ENCODE results near the gene FCN3.
A peak's percentile ranks its signal among the peaks of the same experiment; 100 is the strongest.
"Not testable (repeated sequence)": the region's sequence is repeated elsewhere in the genome, so short reads cannot be mapped to it uniquely, and the experiment has no call there.

FCN3 gene

GRCh38 chr1:27392778-27393635 lies 18.4 kb upstream of the FCN3 start:
- DNase-seq (ENCODE audit: low spot score in 2 of 2), result no peak
- H3K4me3 Mint-ChIP-seq, result peak overlapping the region; percentile 93
- peaks cover 35% of the 10 kb centered on the region for H3K36me3 Mint-ChIP-seq
- peak overlapping the region; percentile 91 for H3K27ac Mint-ChIP-seq
- no peak for ATAC-seq
- H3K9me3 Mint-ChIP-seq, result no peaks in the 10 kb centered on the region
- H3K4me1 Mint-ChIP-seq, result peaks cover 29% of the 10 kb centered on the region

GRCh38 chr1:27392096-27392777 lies 17.6 kb upstream of the FCN3 start, which contains the start of gene GPR3:
TSS of gene GPR3 (plus strand) at chr1:27392622. CDS start at chr1:27393799, 1,177 bp downstream.
- Mint-ChIP-seq H3K4me3 (peak within 1 kb of the TSS; percentile 93), H3K4me1 (peaks cover 29% of the 10 kb centered on the region), H3K27ac (peak within 1 kb of the TSS; percentile 91), H3K36me3 (peaks cover 28% of the 10 kb centered on the region), H3K9me3 (no peaks in the 10 kb centered on the region)
- peak; percentile 92 to 95 for DNase-seq (ENCODE audit: low spot score in 2 of 2)
- peak; percentile 94 for ATAC-seq

- DNase-seq (ENCODE audit: low spot score in 2 of 2), result no peak
- no peak for ATAC-seq
- Mint-ChIP-seq H3K27ac (peak overlapping the region; percentile 91), H3K4me1 (peaks cover 29% of the 10 kb centered on the region), H3K4me3 (peak overlapping the region; percentile 93), H3K9me3 (no peaks in the 10 kb centered on the region), H3K36me3 (peaks cover 22% of the 10 kb centered on the region)
Observed at GRCh38 chr1:27391511-27392095, 17.0 kb upstream of the FCN3 start.

- peaks cover 9% of the 10 kb centered on the region for H3K36me3 Mint-ChIP-seq
- peaks cover 22% of the 10 kb centered on the region for H3K4me1 Mint-ChIP-seq
- ATAC-seq (no peak), DNase-seq (ENCODE audit: low spot score in 2 of 2) (peak; percentile 66 to 86)
- H3K4me3 Mint-ChIP-seq, result no peak overlapping the region
- H3K27ac Mint-ChIP-seq, result no peak overlapping the region
- no peaks in the 10 kb centered on the region for H3K9me3 Mint-ChIP-seq
Observed at GRCh38 chr1:27388337-27389005, 13.8 kb upstream of the FCN3 start.

GRCh38 chr1:27384797-27385196 lies 10.2 kb upstream of the FCN3 start:
- not testable (repeated sequence) for H3K36me3 Mint-ChIP-seq; ATAC-seq; H3K4me1 Mint-ChIP-seq; H3K4me3 Mint-ChIP-seq; DNase-seq (ENCODE audit: low spot score in 2 of 2); H3K9me3 Mint-ChIP-seq; H3K27ac Mint-ChIP-seq

- Mint-ChIP-seq H3K4me3 (no peak overlapping the region), H3K9me3 (no peaks in the 10 kb centered on the region), H3K4me1 (peaks cover 4% of the 10 kb centered on the region), H3K27ac (no peak overlapping the region), H3K36me3 (no peaks in the 10 kb centered on the region)
- DNase-seq (ENCODE audit: low spot score in 2 of 2) (no peak), ATAC-seq (no peak)
Observed at GRCh38 chr1:27383661-27384060, 9.0 kb upstream of the FCN3 start.

GRCh38 chr1:27383039-27383605 lies 8.5 kb upstream of the FCN3 start, which contains the start of gene CD164L2:
TSS of gene CD164L2 (minus strand) at chr1:27383333. CDS start at chr1:27383239, 94 bp downstream.
- Mint-ChIP-seq H3K36me3 (no peaks in the 10 kb centered on the region), H3K9me3 (no peaks in the 10 kb centered on the region), H3K4me3 (no peak within 1 kb of the TSS), H3K4me1 (no peaks in the 10 kb centered on the region), H3K27ac (peak within 1 kb of the TSS; percentile 5)
- no peak for DNase-seq (ENCODE audit: low spot score in 2 of 2)
- ATAC-seq, result peak; percentile 38

- ATAC-seq (no peak), DNase-seq (ENCODE audit: low spot score in 2 of 2) (no peak)
- Mint-ChIP-seq H3K9me3 (no peaks in the 10 kb centered on the region), H3K4me1 (no peaks in the 10 kb centered on the region), H3K27ac (peak overlapping the region; percentile 5), H3K4me3 (no peak overlapping the region), H3K36me3 (no peaks in the 10 kb centered on the region)
Observed at GRCh38 chr1:27381969-27382762, 7.5 kb upstream of the FCN3 start.

GRCh38 chr1:27380766-27381733 lies 6.4 kb upstream of the FCN3 start:
- Mint-ChIP-seq H3K9me3 (no peaks in the 10 kb centered on the region), H3K4me1 (no peaks in the 10 kb centered on the region), H3K36me3 (no peaks in the 10 kb centered on the region), H3K27ac (no peak overlapping the region), H3K4me3 (no peak overlapping the region)
- ATAC-seq (no peak), DNase-seq (ENCODE audit: low spot score in 2 of 2) (no peak)

GRCh38 chr1:27380224-27380623 lies 5.6 kb upstream of the FCN3 start:
- Mint-ChIP-seq H3K4me3 (no peak overlapping the region), H3K4me1 (no peaks in the 10 kb centered on the region), H3K9me3 (no peaks in the 10 kb centered on the region), H3K36me3 (no peaks in the 10 kb centered on the region), H3K27ac (no peak overlapping the region)
- ATAC-seq (no peak), DNase-seq (ENCODE audit: low spot score in 2 of 2) (no peak)

- DNase-seq (ENCODE audit: low spot score in 2 of 2), result no peak
- H3K4me3 Mint-ChIP-seq, result no peak overlapping the region
- H3K27ac Mint-ChIP-seq, result no peak overlapping the region
- ATAC-seq, result no peak
- no peaks in the 10 kb centered on the region for H3K9me3 Mint-ChIP-seq
- H3K4me1 Mint-ChIP-seq, result no peaks in the 10 kb centered on the region
- H3K36me3 Mint-ChIP-seq, result no peaks in the 10 kb centered on the region
Observed at GRCh38 chr1:27379564-27380122, 5.0 kb upstream of the FCN3 start.

GRCh38 chr1:27377760-27378495 lies 3.3 kb upstream of the FCN3 start:
- no peak for ATAC-seq
- H3K36me3 Mint-ChIP-seq, result no peaks in the 10 kb centered on the region
- DNase-seq (ENCODE audit: low spot score in 2 of 2), result no peak
- H3K4me3 Mint-ChIP-seq, result no peak overlapping the region
- H3K4me1 Mint-ChIP-seq, result no peaks in the 10 kb centered on the region
- H3K27ac Mint-ChIP-seq, result peak overlapping the region; percentile 80
- H3K9me3 Mint-ChIP-seq, result no peaks in the 10 kb centered on the region
